ENCODE results near the gene SPDYE16. TPM values are rescaled to one million over a fixed set of nuclear protein-coding genes. Genes with fewer than 3 reads are reported as not detected.
"Not testable (repeated sequence)": the region's sequence is repeated elsewhere in the genome, so short reads cannot be mapped to it uniquely, and the experiment has no call there.

The SPDYE16 gene
- total RNA-seq, 1 donor from 2014 or later: not detected

GRCh38 chr7:76505168-76506080, 37.7 kb downstream of the SPDYE16 start:
- no peak for DNase-seq (ENCODE audit: extremely low read depth, low read depth, low spot score)

GRCh38 chr7:76504351-76505167, 38.5 kb downstream of the SPDYE16 start:
- DNase-seq (ENCODE audit: extremely low read depth, low read depth, low spot score): not testable (repeated sequence)

GRCh38 chr7:76503244-76503643, 39.9 kb downstream of the SPDYE16 start:
- not testable (repeated sequence) for DNase-seq (ENCODE audit: extremely low read depth, low read depth, low spot score)

GRCh38 chr7:76502836-76503235, 40.3 kb downstream of the SPDYE16 start:
- DNase-seq (ENCODE audit: extremely low read depth, low read depth, low spot score): not testable (repeated sequence)

GRCh38 chr7:76502224-76502623, 40.9 kb downstream of the SPDYE16 start:
- not testable (repeated sequence) for DNase-seq (ENCODE audit: extremely low read depth, low read depth, low spot score)

GRCh38 chr7:76499924-76500241, 43.2 kb downstream of the SPDYE16 start:
- DNase-seq (ENCODE audit: extremely low read depth, low read depth, low spot score): not testable (repeated sequence)

- not testable (repeated sequence) for DNase-seq (ENCODE audit: extremely low read depth, low read depth, low spot score)
These were observed 43.7 kb downstream of the SPDYE16 start for GRCh38 chr7:76499201-76499923.

GRCh38 chr7:76498583-76499200, 44.4 kb downstream of the SPDYE16 start:
- not testable (repeated sequence) for DNase-seq (ENCODE audit: extremely low read depth, low read depth, low spot score)

- not testable (repeated sequence) for DNase-seq (ENCODE audit: extremely low read depth, low read depth, low spot score)
These were observed 45.0 kb downstream of the SPDYE16 start for GRCh38 chr7:76497918-76498582.

- DNase-seq (ENCODE audit: extremely low read depth, low read depth, low spot score): not testable (repeated sequence)
These were observed 47.4 kb downstream of the SPDYE16 start for GRCh38 chr7:76495717-76496116.

GRCh38 chr7:76492139-76492538, 51.0 kb downstream of the SPDYE16 start:
- not testable (repeated sequence) for DNase-seq (ENCODE audit: extremely low read depth, low read depth, low spot score)

GRCh38 chr7:76487969-76488368, 55.1 kb downstream of the SPDYE16 start:
- not testable (repeated sequence) for DNase-seq (ENCODE audit: extremely low read depth, low read depth, low spot score)

GRCh38 chr7:76486618-76487017, 56.5 kb downstream of the SPDYE16 start:
- not testable (repeated sequence) for DNase-seq (ENCODE audit: extremely low read depth, low read depth, low spot score)

GRCh38 chr7:76485822-76486610, 57.1 kb downstream of the SPDYE16 start:
- DNase-seq (ENCODE audit: extremely low read depth, low read depth, low spot score): not testable (repeated sequence)

GRCh38 chr7:76484456-76484855, 58.6 kb downstream of the SPDYE16 start:
- DNase-seq (ENCODE audit: extremely low read depth, low read depth, low spot score): not testable (repeated sequence)

GRCh38 chr7:76483081-76483480, 60.0 kb downstream of the SPDYE16 start:
- not testable (repeated sequence) for DNase-seq (ENCODE audit: extremely low read depth, low read depth, low spot score)

GRCh38 chr7:76482660-76483059, 60.4 kb downstream of the SPDYE16 start:
- DNase-seq (ENCODE audit: extremely low read depth, low read depth, low spot score): not testable (repeated sequence)

All from glomerular endothelial cell (primary cell).